SK-N-SH (cell line): ENCODE results near the gene NNT. TPM values are rescaled to one million over a fixed set of nuclear protein-coding genes. Genes with fewer than 3 reads are reported as not detected.

ENCODE experiments used
- CTCF ChIA-PET: fragments of 300-600, 350-600 bp; formaldehyde crosslinking; extraction: SDS; loops from one replicate; lab custom pipeline; 2021; lab: Yijun Ruan, JAX
- POLR2A ChIA-PET: fragments of 350-600 bp; sonication (Branson Sonifier 250); formaldehyde crosslinking; extraction: SDS; loops from one replicate; lab custom pipeline; 2020; ENCODE audit warnings: antibody characterized with exemption, inconsistent platforms; lab: Yijun Ruan, JAX
- DNase-seq: peaks from one replicate; pipeline ENCODE4 v3.0.0; 2012
- H2AFZ ChIP-seq: fragments of 200-600 bp; sonication (generic); 2 replicates; pipeline ENCODE4 v1.8.1; 2016; ENCODE audit warnings: antibody characterized with exemption, mild to moderate bottlenecking, low read depth
- H3F3A ChIP-seq: fragments of 200-600 bp; sonication (generic); replicated peaks from 2 replicates; pipeline ENCODE3; 2016; ENCODE audit warnings: antibody characterized with exemption, mild to moderate bottlenecking; ENCODE audit not compliant: insufficient read depth
- H3K27ac ChIP-seq, 2 experiments: fragments of 200-500 bp in 1 of 2; fragments of 200-600 bp in 1 of 2; sonication (Bioruptor generic) in 1 of 2; sonication (generic), shearing (Covaris generic) in 1 of 2; 2 replicates each; pipeline versions ENCODE4 v1.5.1 to v1.6.1; 2014 to 2016; ENCODE audit warnings: low read depth in 2 of 2, inconsistent platforms in 1 of 2, low read length in 1 of 2, mild to moderate bottlenecking in 1 of 2, mixed read lengths in 1 of 2
- H3K27me3 ChIP-seq: fragments of 200-600 bp; sonication (generic), shearing (Covaris generic); 2 replicates; pipeline ENCODE4 v1.6.1; 2016; ENCODE audit warnings: mixed run types; ENCODE audit not compliant: insufficient read depth
- H3K36me3 ChIP-seq, 2 experiments: fragments of 200-500 bp in 1 of 2; fragments of 200-600 bp in 1 of 2; sonication (Bioruptor generic) in 1 of 2; sonication (generic) in 1 of 2; replicated peaks in 1 of 2; 2 replicates each; pipeline versions ENCODE3 to v1.5.1; 2014 to 2016; ENCODE audit warnings: low read length in 1 of 2, mild to moderate bottlenecking in 1 of 2; ENCODE audit not compliant: insufficient read depth in 2 of 2, control insufficient read depth in 1 of 2
- H3K4me1 ChIP-seq, 2 experiments: fragments of 200-500 bp in 1 of 2; fragments of 200-600 bp in 1 of 2; sonication (Bioruptor generic) in 1 of 2; sonication (generic), shearing (Covaris generic) in 1 of 2; 2 replicates each; pipeline versions ENCODE4 v1.5.1 to v1.6.1; 2014 to 2016; ENCODE audit warnings: low read depth in 1 of 2, low read length in 1 of 2, mixed run types in 1 of 2; ENCODE audit not compliant: insufficient read depth in 2 of 2, control insufficient read depth in 1 of 2
- H3K4me2 ChIP-seq: fragments of 200-600 bp; sonication (generic), shearing (Covaris generic); 2 replicates; pipeline ENCODE4 v1.6.1; 2017; ENCODE audit warnings: mixed run types
- H3K4me3 ChIP-seq, 2 experiments: fragments of 200-500 bp in 1 of 2; fragments of 200-600 bp in 1 of 2; sonication (Bioruptor generic) in 1 of 2; sonication (generic), shearing (Covaris generic) in 1 of 2; 2 replicates each; pipeline versions ENCODE4 v1.5.1 to v1.8.1; 2014 to 2016; ENCODE audit warnings: low read depth in 2 of 2, inconsistent platforms in 1 of 2, low read length in 1 of 2, mild to moderate bottlenecking in 1 of 2, mixed read lengths in 1 of 2, moderate library complexity in 1 of 2
- H3K79me2 ChIP-seq: fragments of 200-600 bp; sonication (generic); 2 replicates; pipeline ENCODE4 v1.8.1; 2017; ENCODE audit warnings: mild to moderate bottlenecking; ENCODE audit not compliant: insufficient read depth
- H3K9ac ChIP-seq: fragments of 200-600 bp; sonication (generic); 2 replicates; pipeline ENCODE4 v1.6.1; 2017; ENCODE audit warnings: mixed run types
- H3K9me2 ChIP-seq: fragments of 200-600 bp; sonication (generic); 2 replicates; pipeline ENCODE4 v1.6.1; 2017; ENCODE audit warnings: mixed run types
- H3K9me3 ChIP-seq: fragments of 200-600 bp; sonication (generic); 2 replicates; pipeline ENCODE4 v1.6.1; 2017; ENCODE audit warnings: mixed run types, mild to moderate bottlenecking, moderate library complexity
- H4K20me1 ChIP-seq: fragments of 200-600 bp; sonication (generic); 2 replicates; pipeline ENCODE4 v1.6.1; 2017; ENCODE audit warnings: mild to moderate bottlenecking, mixed run types; ENCODE audit not compliant: insufficient read depth
- CHD2 ChIP-seq: fragments of 150-350 bp; IDR thresholded peaks from 2 replicates; pipeline ENCODE4 v1.6.1; 2018; ENCODE audit warnings: low read length; ENCODE audit not compliant: partially characterized antibody
- ELF1 ChIP-seq: IDR thresholded peaks from 2 replicates; pipeline ENCODE4 v1.4.0; 2012
- EZH2phosphoT487 ChIP-seq: fragments of 200-600 bp; sonication (generic); IDR thresholded peaks from 2 replicates; pipeline ENCODE4 v1.6.1; 2017; ENCODE audit warnings: low read depth, mixed run types, mild to moderate bottlenecking, antibody characterized with exemption, moderate library complexity, borderline replicate concordance
- FOXJ3 ChIP-seq: sonication (generic); formaldehyde crosslinking; IDR thresholded peaks from 2 replicates; pipeline ENCODE4 v1.5.1; 2020; ENCODE audit warnings: mild to moderate bottlenecking, missing genetic modification reagents
- FOXM1 ChIP-seq: IDR thresholded peaks from 2 replicates; pipeline ENCODE4 v1.4.0; 2012; ENCODE audit warnings: low read depth, mild to moderate bottlenecking
- MAX ChIP-seq: IDR thresholded peaks from 2 replicates; pipeline ENCODE4 v1.4.0; 2012; ENCODE audit warnings: low read depth
- MEF2A ChIP-seq: IDR thresholded peaks from 2 replicates; pipeline ENCODE4 v1.4.0; 2012; ENCODE audit warnings: low read depth, borderline replicate concordance
- MXI1 ChIP-seq: IDR thresholded peaks from 2 replicates; pipeline ENCODE4 v1.6.1; 2012; ENCODE audit warnings: mild to moderate bottlenecking, low read depth, low read length, improper control_type of control experiment
- NFIC ChIP-seq: IDR thresholded peaks from 2 replicates; pipeline ENCODE4 v1.4.0; 2012; ENCODE audit warnings: borderline replicate concordance
- NRF1 ChIP-seq: IDR thresholded peaks from 2 replicates; pipeline ENCODE4 v1.6.1; 2012; ENCODE audit warnings: low read depth, mild to moderate bottlenecking, low read length
- POLR2AphosphoS5 ChIP-seq: IDR thresholded peaks from 2 replicates; pipeline ENCODE4 v1.6.1; 2012; ENCODE audit warnings: low read depth, low read length
- SIN3A ChIP-seq: IDR thresholded peaks from 2 replicates; pipeline ENCODE4 v1.6.1; 2012; ENCODE audit warnings: low read depth, mild to moderate bottlenecking, low read length, moderate library complexity, borderline replicate concordance
- TAF1 ChIP-seq: IDR thresholded peaks from 2 replicates; pipeline ENCODE4 v1.6.1; 2012; ENCODE audit warnings: low read depth, mild to moderate bottlenecking, low read length, moderate library complexity, borderline replicate concordance
- WGBS: methylation state at CpG from one replicate; pipeline ENCODE4 v1.1.6; 2017; ENCODE audit warnings: low lambda C conversion rate; 5-methylcytosine and 5-hydroxymethylcytosine counted together
- polyA plus RNA-seq, 3 experiments: library from polyadenylated mRNA; depleted of rRNA; stranded (reverse); fragments of >200 nt; gene quantifications; 2 replicates each; pipeline ENCODE4 v1.2.3, GENCODE V29; 2012
- TF ChIP-seq, protein P1 (sequence below): IDR thresholded peaks from 2 replicates; pipeline ENCODE4 v1.4.0; 2012; ENCODE audit warnings: low read depth, borderline replicate concordance

The NNT gene
- polyA plus RNA-seq, 1 of the 3 experiments (the other 2 are of a cell fraction) = 21.9 TPM

- H3K36me3 ChIP-seq = peaks cover 36 to 68% of the 10 kb centered on the region in 2 experiments
- H3K27ac ChIP-seq = no peak overlapping the region
- ChIA-PET CTCF (interaction anchor here (1.3 to 2.2 kb wide), 3 partner anchors 9 to 137 kb away, joined by 3 to 15 read pairs (median 4); partner anchors contain the start of gene TMEM267), POLR2A (no interaction called here)
- H2AFZ ChIP-seq = no peak overlapping the region
- no peaks in the 10 kb centered on the region for H3K4me1 ChIP-seq
- no peak for DNase-seq
- no peak overlapping the region for H3K9ac ChIP-seq
- H3K9me3 ChIP-seq = no peaks in the 10 kb centered on the region
- H3K4me2 ChIP-seq = no peak overlapping the region
- TF ChIP-seq MEF2A = no peak
- no peak for TF ChIP-seq CHD2
- no peak for TF ChIP-seq MAX
- TF ChIP-seq, protein P1, sequence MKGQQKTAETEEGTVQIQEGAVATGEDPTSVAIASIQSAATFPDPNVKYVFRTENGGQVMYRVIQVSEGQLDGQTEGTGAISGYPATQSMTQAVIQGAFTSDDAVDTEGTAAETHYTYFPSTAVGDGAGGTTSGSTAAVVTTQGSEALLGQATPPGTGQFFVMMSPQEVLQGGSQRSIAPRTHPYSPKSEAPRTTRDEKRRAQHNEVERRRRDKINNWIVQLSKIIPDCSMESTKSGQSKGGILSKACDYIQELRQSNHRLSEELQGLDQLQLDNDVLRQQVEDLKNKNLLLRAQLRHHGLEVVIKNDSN = no peak
- no peak for TF ChIP-seq SIN3A
- no peak for TF ChIP-seq FOXJ3
- no peak for TF ChIP-seq FOXM1
- TF ChIP-seq POLR2AphosphoS5 = no peak
- TF ChIP-seq MXI1 = no peak
- TF ChIP-seq NFIC = no peak
- no peak for TF ChIP-seq ELF1
- WGBS = 97% methylated on average over 4 of the region's 4 CpGs
- no peaks in the 10 kb centered on the region for H3K27me3 ChIP-seq
- H3K79me2 ChIP-seq = no peaks in the 10 kb centered on the region
- no peak overlapping the region for H3K4me3 ChIP-seq
- H4K20me1 ChIP-seq = no peaks in the 10 kb centered on the region
- no peaks in the 10 kb centered on the region for H3K9me2 ChIP-seq
- H3F3A ChIP-seq = no peaks in the 10 kb centered on the region
Observed at GRCh38 chr5:43620944-43621505, 18.0 kb downstream of the NNT start.

DNA sequence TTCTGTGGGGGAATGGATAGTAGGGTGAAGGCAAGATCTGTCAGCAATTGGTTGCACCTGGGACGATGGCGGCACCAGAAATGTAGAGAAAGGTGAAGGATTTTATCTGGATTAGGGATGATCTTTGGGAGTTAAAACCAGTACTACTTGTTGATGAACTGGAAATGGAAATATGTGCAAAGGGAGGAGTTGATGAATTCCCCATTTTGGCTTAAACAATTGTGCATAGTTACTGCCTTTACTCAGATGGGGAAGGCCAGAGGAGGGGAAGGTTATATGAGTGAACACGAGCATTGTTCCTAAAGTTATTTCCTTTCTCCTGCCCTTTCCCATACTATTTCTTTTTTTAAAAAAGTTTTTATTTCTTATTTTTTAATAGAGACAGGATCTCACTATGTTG is 19.1 kb downstream of the NNT start:
- ChIA-PET POLR2A (no interaction called here), CTCF (interaction anchor here (1.6 to 2.2 kb wide), 2 partner anchors 9 to 10 kb away, joined by 10 to 15 read pairs; no protein-coding TSS in a partner anchor)
- H3K4me3 ChIP-seq = no peak overlapping the region

More for the DNA sequence above, 19.1 kb downstream of the NNT start:
- TF ChIP-seq EZH2phosphoT487 (no peak), NRF1 (no peak), TAF1 (no peak)
- TF ChIP-seq, all 33 proteins: peak for 0
- no peaks in the 10 kb centered on the region for H3K27me3 ChIP-seq
- H4K20me1 ChIP-seq = no peaks in the 10 kb centered on the region
- H3K9me2 ChIP-seq = no peaks in the 10 kb centered on the region
- H3K27ac ChIP-seq = no peak overlapping the region
- no peaks in the 10 kb centered on the region for H3F3A ChIP-seq
- H2AFZ ChIP-seq = no peak overlapping the region
- H3K4me1 ChIP-seq = no peaks in the 10 kb centered on the region
- H3K36me3 ChIP-seq = peaks cover 26 to 58% of the 10 kb centered on the region in 2 experiments
- no peak for DNase-seq
- no peak overlapping the region for H3K9ac ChIP-seq
- no peaks in the 10 kb centered on the region for H3K9me3 ChIP-seq
- 92% methylated on average over 3 of the region's 3 CpGs for WGBS
- no peak overlapping the region for H3K4me2 ChIP-seq
- H3K79me2 ChIP-seq = no peaks in the 10 kb centered on the region; the same call in 1 of the 2 replicates
